SK-N-SH (cell line): ENCODE data around the gene ROBO1.

Experiments used
- CHD2 ChIP-seq: fragments of 150-350 bp; IDR thresholded peaks from 2 replicates; pipeline ENCODE4 v1.6.1; 2018; ENCODE audit warnings: low read length; ENCODE audit not compliant: partially characterized antibody
- CTCF ChIP-seq: fragments of 200-600 bp; sonication (generic); IDR thresholded peaks from 2 replicates; pipeline ENCODE4 v1.6.1; 2017; ENCODE audit warnings: antibody characterized with exemption, mild to moderate bottlenecking, moderate library complexity
- EP300 ChIP-seq, 2 experiments: IDR thresholded peaks; 2 replicates each; pipeline versions ENCODE4 v1.4.0 to v1.6.1; 2012; ENCODE audit warnings: borderline replicate concordance in 1 of 2, low read depth in 1 of 2, low read length in 1 of 2
- EZH2phosphoT487 ChIP-seq: fragments of 200-600 bp; sonication (generic); IDR thresholded peaks from 2 replicates; pipeline ENCODE4 v1.6.1; 2017; ENCODE audit warnings: low read depth, mixed run types, mild to moderate bottlenecking, antibody characterized with exemption, moderate library complexity, borderline replicate concordance
- REST ChIP-seq: IDR thresholded peaks from 2 replicates; pipeline ENCODE4 v1.6.1; 2012; ENCODE audit warnings: mild to moderate bottlenecking, low read depth, low read length, moderate library complexity

GRCh38 chr3:79086514-79086913 lies 681.3 kb downstream of the ROBO1 start:
- TF ChIP-seq CHD2 (peak; percentile 43), CTCF (peak; percentile 89), REST (no peak), EZH2phosphoT487 (no peak), EP300 (IDR thresholded peaks at IDR 0.05; ENCODE audit: borderline replicate concordance in 1 of 2, low read depth in 1 of 2, low read length in 1 of 2) (no peak)
